Gastrocnemius medialis (tissue), 4 donors: ENCODE measurements around the gene AP5Z1.

Experiments
- POLR2A ChIP-seq, 2 donors: fragments of 450-650 bp; IDR thresholded peaks; one replicate each; pipeline ENCODE4 v1.6.1; 2017; ENCODE audit warnings: antibody characterized with exemption in 2 of 2, mild to moderate bottlenecking in 2 of 2, moderate library complexity in 2 of 2
- TF ChIP-seq, protein P1 (sequence below), 5 experiments: fragments of 450-650 bp in 3 of 5; fragments of 200-600 bp in 2 of 5; sonication (generic) in 2 of 5; IDR thresholded peaks in 4 of 5; conservative IDR thresholded peaks in 1 of 5; 1 replicate in 4 of 5; 2 replicates in 1 of 5; pipeline ENCODE4 v1.5.1; 2016 to 2019; ENCODE audit warnings: antibody characterized with exemption in 5 of 5, mild to moderate bottlenecking in 3 of 5, moderate library complexity in 3 of 5

DNA sequence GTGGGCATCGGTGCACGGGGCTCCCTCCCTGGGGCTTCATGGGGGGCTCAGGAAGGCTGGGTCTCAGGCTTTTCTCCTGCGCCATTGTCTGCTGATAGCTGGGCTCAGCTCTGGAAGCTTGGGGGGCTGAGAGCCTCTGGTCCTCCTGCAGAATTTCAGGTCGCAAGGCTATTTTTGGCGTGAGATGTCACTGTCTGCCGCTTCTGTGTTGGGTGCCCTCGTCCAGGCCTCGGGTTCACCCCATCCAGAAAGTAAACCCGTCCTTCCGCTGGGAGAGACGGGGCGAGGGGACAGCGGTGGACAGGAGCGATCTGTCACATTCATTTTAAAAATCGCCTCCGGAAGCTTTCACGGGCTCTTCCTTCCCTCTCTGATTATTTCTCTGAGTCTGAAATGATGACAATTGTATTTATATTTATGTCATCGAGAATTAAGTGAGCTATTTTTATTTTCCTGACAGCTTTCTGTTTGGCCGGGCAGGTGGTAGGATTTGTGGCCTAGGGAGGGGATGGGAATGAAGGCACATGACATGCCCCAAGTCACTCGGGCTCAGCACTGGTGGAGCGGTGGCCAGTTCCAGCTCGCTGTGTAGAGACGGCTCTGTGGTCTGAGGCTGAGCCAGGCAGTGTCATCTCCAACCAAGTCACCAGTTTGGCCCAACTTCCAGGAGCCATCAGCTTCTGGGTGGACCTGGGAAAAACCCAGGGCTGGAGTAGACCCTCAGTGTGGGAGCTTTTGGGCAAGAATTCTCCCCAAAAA lies 40.7 kb upstream of the AP5Z1 start:
- TF ChIP-seq, protein P1, sequence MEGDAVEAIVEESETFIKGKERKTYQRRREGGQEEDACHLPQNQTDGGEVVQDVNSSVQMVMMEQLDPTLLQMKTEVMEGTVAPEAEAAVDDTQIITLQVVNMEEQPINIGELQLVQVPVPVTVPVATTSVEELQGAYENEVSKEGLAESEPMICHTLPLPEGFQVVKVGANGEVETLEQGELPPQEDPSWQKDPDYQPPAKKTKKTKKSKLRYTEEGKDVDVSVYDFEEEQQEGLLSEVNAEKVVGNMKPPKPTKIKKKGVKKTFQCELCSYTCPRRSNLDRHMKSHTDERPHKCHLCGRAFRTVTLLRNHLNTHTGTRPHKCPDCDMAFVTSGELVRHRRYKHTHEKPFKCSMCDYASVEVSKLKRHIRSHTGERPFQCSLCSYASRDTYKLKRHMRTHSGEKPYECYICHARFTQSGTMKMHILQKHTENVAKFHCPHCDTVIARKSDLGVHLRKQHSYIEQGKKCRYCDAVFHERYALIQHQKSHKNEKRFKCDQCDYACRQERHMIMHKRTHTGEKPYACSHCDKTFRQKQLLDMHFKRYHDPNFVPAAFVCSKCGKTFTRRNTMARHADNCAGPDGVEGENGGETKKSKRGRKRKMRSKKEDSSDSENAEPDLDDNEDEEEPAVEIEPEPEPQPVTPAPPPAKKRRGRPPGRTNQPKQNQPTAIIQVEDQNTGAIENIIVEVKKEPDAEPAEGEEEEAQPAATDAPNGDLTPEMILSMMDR (IDR thresholded peaks at IDR 0.05 in 4 of 5, conservative IDR thresholded peaks at IDR 0.05 in 1 of 5): no peak
- peak; percentile 31 to 65 for TF ChIP-seq POLR2A (IDR thresholded peaks at IDR 0.05)
